Omental fat pad (tissue), 4 donors: ENCODE measurements around the gene CLNK. TPM values are rescaled to one million over a fixed set of nuclear protein-coding genes. Genes with fewer than 3 reads are reported as not detected.

ENCODE experiments used
- ATAC-seq: fragments of 150-250 bp; one replicate; pipeline ENCODE4 v1.9.1; 2016; ENCODE audit warnings: mild to moderate bottlenecking, moderate library complexity; ENCODE audit not compliant: low FRiP score
- DNase-seq: peaks from one replicate; pipeline ENCODE4 v3.0.0-alpha.2; 2019; ENCODE audit warnings: low spot score
- total RNA-seq, 4 donors: library from RNA; depleted of rRNA; stranded (reverse); fragments of >200 nt; gene quantifications; one replicate each; pipeline ENCODE4 v1.1.0, GENCODE V29; 2016
- TF ChIP-seq, protein P1 (sequence below), 3 donors: fragments of 450-650 bp; IDR thresholded peaks; one replicate each; pipeline ENCODE4 v1.5.1; 2016 to 2017; ENCODE audit warnings: antibody characterized with exemption in 3 of 3, mild to moderate bottlenecking in 3 of 3, moderate library complexity in 2 of 3

The CLNK gene
- total RNA-seq, 4 donors from 2014 or later: not detected

DNA sequence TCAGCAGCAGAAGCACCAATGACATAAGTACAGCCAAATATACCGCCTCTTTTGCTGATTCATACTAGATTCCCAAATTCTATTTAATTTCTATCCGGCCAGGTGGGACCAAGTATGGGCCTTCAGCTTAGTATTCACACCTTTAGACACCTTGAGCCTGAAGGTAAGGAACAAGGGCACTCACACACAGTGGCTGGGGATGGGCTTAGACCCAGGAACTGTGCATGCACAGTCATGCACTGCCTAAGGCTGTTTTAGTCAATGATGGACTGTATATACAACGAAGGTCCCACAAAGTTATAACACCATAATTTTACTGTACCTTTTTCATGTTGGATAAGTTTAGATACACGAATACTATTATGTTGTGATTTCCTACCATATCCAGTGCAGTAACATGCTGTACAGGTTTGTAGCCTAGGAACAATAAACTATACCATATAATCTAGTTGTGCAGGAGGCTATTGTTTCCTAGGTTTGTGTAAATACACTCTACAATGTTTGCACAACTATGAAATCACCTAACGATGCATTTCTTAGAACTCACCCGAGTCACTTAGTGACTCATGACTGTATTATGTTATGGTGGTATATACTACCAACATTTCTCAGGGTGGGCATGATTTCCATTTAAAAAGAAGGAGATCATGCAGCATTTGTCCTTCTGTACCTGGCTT, 9.7 kb upstream of the CLNK start:
- no peak for ATAC-seq
- TF ChIP-seq, protein P1, sequence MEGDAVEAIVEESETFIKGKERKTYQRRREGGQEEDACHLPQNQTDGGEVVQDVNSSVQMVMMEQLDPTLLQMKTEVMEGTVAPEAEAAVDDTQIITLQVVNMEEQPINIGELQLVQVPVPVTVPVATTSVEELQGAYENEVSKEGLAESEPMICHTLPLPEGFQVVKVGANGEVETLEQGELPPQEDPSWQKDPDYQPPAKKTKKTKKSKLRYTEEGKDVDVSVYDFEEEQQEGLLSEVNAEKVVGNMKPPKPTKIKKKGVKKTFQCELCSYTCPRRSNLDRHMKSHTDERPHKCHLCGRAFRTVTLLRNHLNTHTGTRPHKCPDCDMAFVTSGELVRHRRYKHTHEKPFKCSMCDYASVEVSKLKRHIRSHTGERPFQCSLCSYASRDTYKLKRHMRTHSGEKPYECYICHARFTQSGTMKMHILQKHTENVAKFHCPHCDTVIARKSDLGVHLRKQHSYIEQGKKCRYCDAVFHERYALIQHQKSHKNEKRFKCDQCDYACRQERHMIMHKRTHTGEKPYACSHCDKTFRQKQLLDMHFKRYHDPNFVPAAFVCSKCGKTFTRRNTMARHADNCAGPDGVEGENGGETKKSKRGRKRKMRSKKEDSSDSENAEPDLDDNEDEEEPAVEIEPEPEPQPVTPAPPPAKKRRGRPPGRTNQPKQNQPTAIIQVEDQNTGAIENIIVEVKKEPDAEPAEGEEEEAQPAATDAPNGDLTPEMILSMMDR (IDR thresholded peaks at IDR 0.05): no peak
- no peak for DNase-seq

DNA sequence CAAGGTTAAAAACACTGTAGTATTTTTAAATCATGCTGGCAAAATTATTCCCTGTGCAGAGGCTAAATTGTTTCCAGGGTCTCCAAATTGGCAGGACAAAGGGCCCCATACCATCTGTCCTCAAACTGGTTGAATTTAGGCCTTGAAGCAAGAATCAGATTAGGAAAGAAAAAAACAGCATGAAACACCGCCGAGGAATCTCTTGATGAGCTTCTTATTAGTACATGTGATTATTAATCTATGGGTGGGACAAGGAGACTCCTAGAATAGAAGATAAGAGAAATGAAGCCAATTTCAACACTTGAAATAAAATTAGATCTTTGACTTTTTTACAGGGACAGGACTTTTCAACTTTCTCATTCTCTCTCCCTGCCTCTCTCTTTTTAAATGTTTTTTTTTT, 7.1 kb upstream of the CLNK start:
- no peak for ATAC-seq
- DNase-seq: no peak

DNA sequence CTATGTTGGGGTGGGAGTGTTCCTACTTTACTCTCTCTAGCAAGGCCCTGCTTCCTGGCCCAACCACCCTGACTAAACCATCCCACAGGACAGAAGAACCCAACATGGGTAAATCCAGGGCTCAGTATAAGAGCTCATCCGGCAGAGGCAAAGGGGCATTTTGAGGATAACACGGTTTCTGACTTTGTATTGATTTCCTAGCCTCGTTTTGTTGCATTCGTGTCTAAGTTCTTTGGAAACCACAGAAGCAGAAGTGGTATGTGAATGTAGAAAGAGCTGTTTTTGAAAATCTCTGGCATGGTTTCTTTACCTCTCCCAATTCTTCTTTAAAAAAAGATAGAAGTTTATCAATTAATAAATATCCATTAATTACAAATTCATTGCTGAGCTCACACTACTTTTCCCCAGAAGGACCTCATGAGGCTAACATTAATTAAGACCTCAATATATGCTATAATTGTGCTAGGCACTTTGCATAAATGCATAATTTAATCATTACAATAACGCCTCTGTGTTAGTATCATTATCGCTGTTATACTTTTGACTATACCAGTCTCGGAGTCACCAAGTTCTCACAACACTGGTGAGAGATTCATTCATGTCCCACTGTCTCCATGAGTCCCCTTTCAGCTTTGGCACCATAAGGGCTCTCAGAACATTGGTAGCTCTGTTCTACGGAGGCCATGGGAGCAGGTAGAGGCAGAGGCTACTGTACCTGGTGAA, 5.8 kb upstream of the CLNK start:
- TF ChIP-seq, protein P1 (IDR thresholded peaks at IDR 0.05): no peak
- DNase-seq: no peak
- ATAC-seq: no peak

More for the DNA sequence above, 7.1 kb upstream of the CLNK start:
- TF ChIP-seq, protein P1 (IDR thresholded peaks at IDR 0.05): no peak

DNA sequence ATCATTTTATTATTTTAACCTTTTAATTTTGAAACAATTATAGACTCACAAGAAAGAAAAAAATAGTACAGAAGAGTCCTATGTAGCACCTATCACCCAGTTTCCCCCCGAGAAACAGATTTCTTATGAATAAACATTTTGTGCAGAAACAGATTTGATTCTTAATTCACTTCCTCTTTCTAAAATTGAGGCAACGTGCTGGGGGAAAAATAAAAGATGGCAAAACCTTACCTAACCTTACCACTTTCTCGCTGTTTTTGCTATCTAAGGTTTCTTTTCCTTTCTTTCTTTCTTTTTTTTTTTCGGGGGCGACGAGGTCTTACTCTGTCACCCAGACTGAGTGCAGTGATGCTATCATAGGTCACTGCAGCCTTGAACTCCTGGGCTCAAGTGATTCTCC, 4.3 kb upstream of the CLNK start:
- TF ChIP-seq, protein P1 (IDR thresholded peaks at IDR 0.05): no peak
- ATAC-seq: no peak
- DNase-seq: no peak

DNA sequence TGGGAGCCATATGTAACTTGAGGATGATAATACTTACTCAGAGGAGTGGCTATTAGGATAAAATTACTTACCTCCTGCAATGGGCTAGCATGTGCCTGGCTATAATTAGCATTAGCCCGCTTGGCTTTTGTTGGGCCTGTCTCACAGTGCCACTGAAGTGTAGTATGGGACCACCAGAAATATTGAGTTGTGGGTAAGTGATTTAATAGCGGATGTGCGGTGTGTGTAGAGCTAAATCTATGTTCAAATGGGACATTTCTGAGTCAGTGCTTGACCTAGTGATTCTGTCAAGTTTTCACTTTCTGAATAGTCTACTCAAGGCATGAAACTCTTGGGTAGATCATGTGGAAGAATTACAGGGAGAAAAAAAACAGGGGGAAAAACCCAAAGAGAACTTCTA, 3.5 kb upstream of the CLNK start:
- TF ChIP-seq, protein P1 (IDR thresholded peaks at IDR 0.05): no peak
- DNase-seq (no peak), ATAC-seq (no peak)

DNA sequence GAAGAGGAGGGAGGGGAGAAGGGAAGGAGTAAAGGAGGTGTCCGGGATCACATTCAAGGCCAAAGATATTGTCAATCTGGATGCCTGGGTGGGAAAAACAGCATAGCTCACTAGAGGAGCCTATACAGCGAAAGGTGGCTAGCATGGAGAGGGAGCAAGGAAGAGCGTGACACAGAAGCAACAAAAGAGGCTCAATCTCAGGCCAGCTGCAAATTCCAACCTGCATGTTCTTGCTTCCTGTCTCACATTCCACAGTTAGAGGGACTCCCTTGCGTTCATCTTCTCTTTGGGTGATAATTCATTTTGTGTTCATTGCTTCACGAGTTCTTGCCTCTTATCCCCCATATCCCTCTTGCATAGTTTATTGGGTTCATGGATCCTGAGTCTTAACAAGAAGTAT, 3.0 kb upstream of the CLNK start:
- ATAC-seq (no peak), DNase-seq (no peak)
- TF ChIP-seq, protein P1 (IDR thresholded peaks at IDR 0.05): no peak

DNA sequence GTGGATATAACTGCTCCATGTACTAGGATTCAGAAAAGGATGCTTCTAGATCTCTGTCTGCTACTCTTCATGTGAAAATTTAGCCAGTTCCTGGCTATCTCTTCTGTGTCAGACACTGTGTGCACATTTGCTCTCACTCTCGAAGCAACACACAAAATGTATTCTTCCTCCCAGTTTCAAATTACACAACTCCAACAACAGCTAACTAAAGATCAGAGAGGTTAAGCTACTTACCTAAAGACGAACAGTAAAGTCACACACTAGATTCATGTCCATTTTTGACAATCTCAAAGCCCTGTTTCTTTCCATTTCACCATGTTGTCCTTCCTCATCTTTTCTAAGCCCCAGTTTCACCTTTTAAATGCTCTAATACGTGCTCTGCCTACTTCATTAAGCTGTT, 2.2 kb downstream of the CLNK start:
- TF ChIP-seq, protein P1 (IDR thresholded peaks at IDR 0.05): no peak
- DNase-seq (no peak), ATAC-seq (no peak)
